Natural killer cell treated with Interleukin-12 subunit alpha and Interleukin-12 subunit beta and Interleukin-15 and Interleukin-18, amount 100 ng/mL, for 72 hours (primary cell): Measurements from ENCODE around the gene PLEKHS1. TPM values are rescaled to one million over a fixed set of nuclear protein-coding genes. Genes with fewer than 3 reads are reported as not detected.
A peak's percentile ranks its signal among the peaks of the same experiment; 100 is the strongest.
"Not testable (repeated sequence)": the region's sequence is repeated elsewhere in the genome, so short reads cannot be mapped to it uniquely, and the experiment has no call there.

Experiments used
- ATAC-seq, 2 donors: fragments of 150-1000 bp; cut with Tn5 transposase in 1 of 2; sonication (Bioruptor Pico), chemical (Tn5 transposase) in 1 of 2; 2 replicates each; pipeline ENCODE4 v1.10.0; 2021
- DNase-seq: peaks from one replicate; pipeline ENCODE4 v3.0.0; 2022; ENCODE audit warnings: low spot score
- H3K27ac Mint-ChIP-seq, 2 donors: 1 replicate in 1 of 2; 2 replicates in 1 of 2; pipeline ENCODE4 v1.8.0; 2022; ENCODE audit warnings: mixed read lengths in 2 of 2, mild to moderate bottlenecking in 1 of 2, moderate library complexity in 1 of 2
- H3K27me3 Mint-ChIP-seq, 2 donors: 1 replicate in 1 of 2; 2 replicates in 1 of 2; pipeline ENCODE4 v1.8.0; 2022; ENCODE audit warnings: mixed read lengths in 2 of 2
- H3K36me3 Mint-ChIP-seq: one replicate; pipeline ENCODE4 v1.8.0; 2022; ENCODE audit warnings: mixed read lengths
- H3K4me1 Mint-ChIP-seq, 2 donors: 1 replicate in 1 of 2; 2 replicates in 1 of 2; pipeline ENCODE4 v1.8.0; 2022; ENCODE audit warnings: low read depth in 2 of 2, mixed read lengths in 2 of 2, mild to moderate bottlenecking in 1 of 2
- H3K4me3 Mint-ChIP-seq: one replicate; pipeline ENCODE4 v1.8.0; 2022; ENCODE audit warnings: mixed read lengths
- H3K9me3 Mint-ChIP-seq: 2 replicates; pipeline ENCODE4 v1.8.0; 2022; ENCODE audit warnings: mixed read lengths
- total RNA-seq, 2 donors: library from RNA; stranded (reverse); gene quantifications; one replicate each; pipeline ENCODE4 v1.2.3, GENCODE V29; 2022

Gene PLEKHS1
- total RNA-seq, 2 donors from 2014 or later: 0.12 to 0.81 TPM

DNA sequence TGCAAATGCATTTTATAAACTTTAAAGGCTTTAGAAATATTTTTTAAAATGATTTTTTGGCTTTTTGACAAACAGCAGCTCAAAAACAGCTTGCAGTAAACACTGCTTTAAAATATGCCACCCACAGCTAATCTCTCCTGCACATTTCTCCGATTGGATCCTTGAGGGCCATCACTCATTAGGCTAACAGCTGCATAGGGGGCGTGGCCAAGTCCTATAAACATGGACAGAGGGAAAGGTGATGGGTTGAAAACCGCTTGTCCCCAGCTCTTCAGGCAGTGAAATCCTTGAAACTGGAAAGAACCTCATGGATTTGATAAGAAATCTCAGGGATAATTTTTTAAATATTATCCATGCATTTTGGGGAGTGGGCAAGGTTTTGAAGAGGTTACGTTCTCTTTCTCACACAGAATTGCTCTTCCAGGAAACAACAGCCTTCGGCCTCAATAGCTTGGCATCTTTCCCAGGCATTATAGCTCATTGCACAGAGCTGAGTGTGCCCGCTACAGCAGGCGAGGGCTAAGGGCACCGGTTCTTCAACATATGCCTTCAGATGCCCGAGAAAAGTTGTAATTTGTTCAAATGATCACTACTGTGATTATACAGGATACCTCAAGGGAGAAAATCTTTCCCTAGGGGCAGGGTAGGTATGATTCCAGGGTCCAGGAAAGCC, 1.7 kb downstream of the PLEKHS1 start:
- Mint-ChIP-seq H3K27ac (no peak overlapping the region), H3K36me3 (no peaks in the 10 kb centered on the region), H3K9me3 (no peaks in the 10 kb centered on the region), H3K4me1 (no peaks in the 10 kb centered on the region), H3K4me3 (no peak overlapping the region), H3K27me3 (peaks cover 6 to 11% of the 10 kb centered on the region in 2 donors)
- no peak for DNase-seq
- ATAC-seq: no peak

DNA sequence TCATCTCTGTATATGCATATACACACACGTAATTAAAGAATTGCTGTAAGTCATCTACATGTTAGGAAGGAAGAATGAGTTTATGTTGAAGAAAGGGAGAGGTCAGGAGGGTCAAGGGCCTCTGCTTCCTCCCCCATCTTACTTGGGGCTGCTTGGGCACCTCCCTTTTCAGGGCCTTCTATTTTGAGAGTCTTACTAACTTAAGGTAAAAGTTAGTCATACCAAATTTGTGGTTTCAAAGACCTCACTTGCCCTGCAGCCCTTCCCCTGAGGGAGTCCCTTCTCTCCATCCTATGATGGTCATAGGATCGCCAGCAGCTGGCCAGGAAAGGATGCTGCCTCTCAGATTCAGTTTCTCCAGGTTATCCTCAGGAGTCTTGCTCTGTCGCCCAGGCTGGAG, 2.6 kb downstream of the PLEKHS1 start:
- Mint-ChIP-seq H3K27me3 (peaks cover 6 to 11% of the 10 kb centered on the region in 2 donors), H3K9me3 (no peaks in the 10 kb centered on the region), H3K36me3 (no peaks in the 10 kb centered on the region), H3K4me3 (no peak overlapping the region), H3K4me1 (no peaks in the 10 kb centered on the region), H3K27ac (no peak overlapping the region)
- ATAC-seq (no peak), DNase-seq (no peak)

DNA sequence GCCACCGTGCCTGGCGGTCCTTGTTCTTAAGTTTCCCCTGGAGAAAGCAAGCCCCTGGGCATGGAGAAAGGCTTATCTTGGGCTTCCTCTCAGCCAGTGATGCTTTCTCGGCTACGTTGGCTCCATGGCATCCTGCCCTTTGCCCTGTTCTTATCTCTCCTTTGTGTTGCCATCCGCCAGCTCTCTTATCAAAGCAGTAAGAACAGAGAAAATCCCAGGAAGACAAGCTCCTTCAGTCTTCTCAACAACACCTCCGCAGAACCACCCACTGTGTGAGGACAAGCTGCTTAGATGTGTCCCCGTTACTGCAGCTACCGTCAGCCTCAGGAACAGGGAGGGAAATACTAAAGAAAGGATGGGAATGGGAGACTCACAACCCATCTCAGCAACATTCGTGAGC, 3.3 kb downstream of the PLEKHS1 start:
- H3K27ac Mint-ChIP-seq: no peak overlapping the region
- H3K36me3 Mint-ChIP-seq: no peaks in the 10 kb centered on the region
- peaks cover 6 to 11% of the 10 kb centered on the region in 2 donors for H3K27me3 Mint-ChIP-seq
- ATAC-seq (peak in 1 of 2 donors; percentile 11), DNase-seq (no peak)
- H3K4me3 Mint-ChIP-seq: no peak overlapping the region
- no peaks in the 10 kb centered on the region for H3K9me3 Mint-ChIP-seq
- H3K4me1 Mint-ChIP-seq: no peaks in the 10 kb centered on the region

DNA sequence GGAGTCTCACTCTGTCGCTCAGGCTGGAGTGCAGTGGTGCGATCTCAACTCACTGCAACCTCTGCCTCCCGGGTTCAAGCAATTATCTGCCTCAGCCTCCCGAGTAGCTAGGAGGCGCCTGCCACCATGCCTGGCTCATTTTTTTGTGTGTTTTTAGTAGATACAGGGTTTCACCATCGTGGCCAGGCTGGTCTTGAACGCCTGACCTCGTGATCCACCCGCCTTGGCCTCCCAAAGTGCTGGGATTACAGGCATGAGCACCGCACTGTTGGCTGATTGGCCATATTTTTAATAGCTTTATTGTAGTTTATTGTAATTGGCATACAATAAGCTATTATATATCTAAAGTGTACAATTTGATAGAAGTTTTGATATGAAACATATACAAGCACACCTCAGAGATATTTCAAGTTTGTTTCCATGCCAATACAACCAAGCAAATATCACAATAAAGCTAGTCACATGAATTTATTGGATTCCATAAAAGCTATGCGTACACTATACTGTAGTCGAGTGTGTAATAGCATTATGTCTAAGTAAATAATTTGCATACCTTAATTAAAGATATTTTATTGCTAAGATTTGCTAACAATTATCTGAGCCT, 5.6 kb downstream of the PLEKHS1 start:
- no peak for ATAC-seq
- H3K27me3 Mint-ChIP-seq: peaks cover 6 to 20% of the 10 kb centered on the region in 2 donors
- DNase-seq: no peak
- no peaks in the 10 kb centered on the region for H3K36me3 Mint-ChIP-seq
- no peaks in the 10 kb centered on the region for H3K9me3 Mint-ChIP-seq
- no peaks in the 10 kb centered on the region for H3K4me1 Mint-ChIP-seq
- no peak overlapping the region for H3K4me3 Mint-ChIP-seq
- H3K27ac Mint-ChIP-seq: no peak overlapping the region

DNA sequence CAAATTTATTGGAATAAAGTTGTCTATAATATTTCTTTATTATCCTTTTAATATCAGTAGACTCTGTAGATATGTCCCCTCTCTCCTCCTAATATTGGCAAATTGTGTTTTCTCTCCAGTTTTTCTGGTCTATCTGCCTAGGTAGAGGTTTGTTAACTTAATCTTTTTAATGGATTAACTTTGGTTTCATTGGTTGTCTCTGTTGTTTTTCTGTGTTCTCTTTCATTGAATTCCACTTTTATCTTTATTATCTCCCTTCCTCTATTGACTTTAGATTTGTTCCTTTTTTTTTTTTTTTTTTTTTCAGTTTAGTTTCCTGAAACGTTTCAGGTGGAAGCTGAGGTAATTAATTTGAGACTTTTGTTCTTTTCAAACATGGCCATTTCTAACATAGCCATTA, 10.6 kb downstream of the PLEKHS1 start:
- peaks cover 6% of the 10 kb centered on the region for H3K9me3 Mint-ChIP-seq
- DNase-seq: no peak
- ATAC-seq: no peak
- H3K4me1 Mint-ChIP-seq: no peaks in the 10 kb centered on the region
- no peak overlapping the region for H3K27ac Mint-ChIP-seq
- peaks cover 25 to 37% of the 10 kb centered on the region in 2 donors for H3K27me3 Mint-ChIP-seq
- H3K36me3 Mint-ChIP-seq: peaks cover 16% of the 10 kb centered on the region
- H3K4me3 Mint-ChIP-seq: no peak overlapping the region

DNA sequence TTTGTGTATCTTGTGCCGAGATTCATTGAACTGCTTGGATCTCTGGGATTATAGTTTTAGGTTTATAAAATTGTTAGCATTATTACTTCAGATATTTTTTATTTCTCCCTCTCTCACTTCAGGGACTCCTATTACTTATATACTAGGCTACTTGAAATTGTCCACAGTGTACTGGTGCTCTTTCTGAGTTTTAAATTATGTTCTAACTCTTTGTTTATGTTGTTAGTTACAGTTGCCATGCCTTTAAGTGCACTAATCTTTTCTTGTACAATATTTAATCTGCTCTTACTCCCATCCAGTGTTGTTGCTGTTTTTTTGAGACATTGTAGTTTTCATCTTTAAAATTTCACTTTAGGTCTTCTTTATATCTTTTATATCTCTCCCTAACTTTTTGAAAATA, 13.1 kb downstream of the PLEKHS1 start:
- Mint-ChIP-seq H3K4me1 (no peaks in the 10 kb centered on the region), H3K27ac (no peak overlapping the region), H3K4me3 (no peak overlapping the region), H3K27me3 (peaks cover 37 to 46% of the 10 kb centered on the region in 2 donors), H3K36me3 (peaks cover 16% of the 10 kb centered on the region), H3K9me3 (peaks cover 6% of the 10 kb centered on the region)
- DNase-seq (no peak), ATAC-seq (no peak)

DNA sequence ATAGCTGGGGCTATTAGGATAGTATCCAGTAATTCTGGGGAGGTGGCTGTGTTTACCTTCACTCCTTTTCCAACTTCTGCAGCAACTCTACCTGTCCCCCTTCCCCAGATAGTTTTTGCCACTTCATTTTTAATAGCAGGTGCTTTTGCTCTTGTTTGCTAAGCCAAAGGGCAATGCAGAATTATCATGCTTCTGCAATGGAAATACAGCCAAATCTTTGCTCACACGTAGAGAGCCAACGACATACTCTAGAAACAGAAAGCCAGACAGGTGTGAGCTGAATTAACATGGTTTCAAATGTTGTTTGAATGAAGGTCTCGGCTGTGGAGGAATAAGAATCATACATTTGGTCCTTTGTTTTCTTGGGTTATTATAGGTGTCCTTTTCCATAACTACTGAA, 14.4 kb downstream of the PLEKHS1 start:
- peaks cover 6% of the 10 kb centered on the region for H3K9me3 Mint-ChIP-seq
- no peak overlapping the region for H3K4me3 Mint-ChIP-seq
- H3K27ac Mint-ChIP-seq: no peak overlapping the region
- H3K4me1 Mint-ChIP-seq: no peaks in the 10 kb centered on the region
- DNase-seq: no peak
- ATAC-seq: no peak
- H3K27me3 Mint-ChIP-seq: peaks cover 45% of the 10 kb centered on the region in 2 donors
- peaks cover 16% of the 10 kb centered on the region for H3K36me3 Mint-ChIP-seq

DNA sequence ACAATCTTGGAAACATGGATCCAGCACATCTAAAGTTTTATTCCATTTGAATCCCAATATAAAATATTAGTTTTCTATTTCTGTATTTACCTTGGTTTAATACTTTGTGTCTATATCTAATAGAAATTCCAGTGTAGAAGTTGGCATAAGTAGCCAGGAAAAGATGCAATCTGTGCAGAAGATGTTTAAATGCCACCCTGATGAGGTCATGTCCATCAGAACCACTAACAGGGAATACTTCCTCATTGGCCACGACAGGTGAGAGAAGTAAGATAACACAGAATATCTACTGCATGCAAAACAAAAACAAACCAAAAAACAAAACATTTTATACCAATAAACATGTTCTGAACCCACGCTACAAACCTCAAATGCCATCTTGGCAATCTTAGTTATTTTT, 15.7 kb downstream of the PLEKHS1 start:
- no peak for DNase-seq
- H3K9me3 Mint-ChIP-seq: peaks cover 6% of the 10 kb centered on the region
- H3K36me3 Mint-ChIP-seq: peaks cover 16% of the 10 kb centered on the region
- no peaks in the 10 kb centered on the region for H3K4me1 Mint-ChIP-seq
- ATAC-seq: no peak
- peaks cover 45 to 48% of the 10 kb centered on the region in 2 donors for H3K27me3 Mint-ChIP-seq
- no peak overlapping the region for H3K4me3 Mint-ChIP-seq
- no peak overlapping the region for H3K27ac Mint-ChIP-seq

DNA sequence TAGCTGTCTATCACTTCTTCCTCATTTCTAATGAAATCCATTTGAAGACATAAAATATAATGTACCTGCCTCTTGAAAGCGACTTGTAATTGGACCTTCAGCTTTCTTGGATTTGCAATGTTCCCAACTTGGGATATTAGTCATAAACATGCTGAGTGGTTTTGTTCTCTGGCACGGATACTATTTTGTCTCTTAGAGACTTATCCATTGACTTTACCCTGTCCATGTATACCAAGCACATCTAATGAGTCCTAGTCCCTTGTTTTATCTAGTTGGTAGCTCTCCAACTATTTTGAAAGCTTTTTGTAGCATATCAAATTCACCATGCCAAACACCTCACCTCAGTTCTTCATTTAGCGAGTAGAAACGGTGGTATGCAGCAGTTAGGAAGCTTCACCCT, 18.9 kb downstream of the PLEKHS1 start:
- H3K4me1 Mint-ChIP-seq: no peaks in the 10 kb centered on the region
- peaks cover 25 to 34% of the 10 kb centered on the region in 2 donors for H3K27me3 Mint-ChIP-seq
- H3K9me3 Mint-ChIP-seq: no peaks in the 10 kb centered on the region
- no peak overlapping the region for H3K27ac Mint-ChIP-seq
- DNase-seq (no peak), ATAC-seq (no peak)
- H3K36me3 Mint-ChIP-seq: no peaks in the 10 kb centered on the region
- H3K4me3 Mint-ChIP-seq: no peak overlapping the region

DNA sequence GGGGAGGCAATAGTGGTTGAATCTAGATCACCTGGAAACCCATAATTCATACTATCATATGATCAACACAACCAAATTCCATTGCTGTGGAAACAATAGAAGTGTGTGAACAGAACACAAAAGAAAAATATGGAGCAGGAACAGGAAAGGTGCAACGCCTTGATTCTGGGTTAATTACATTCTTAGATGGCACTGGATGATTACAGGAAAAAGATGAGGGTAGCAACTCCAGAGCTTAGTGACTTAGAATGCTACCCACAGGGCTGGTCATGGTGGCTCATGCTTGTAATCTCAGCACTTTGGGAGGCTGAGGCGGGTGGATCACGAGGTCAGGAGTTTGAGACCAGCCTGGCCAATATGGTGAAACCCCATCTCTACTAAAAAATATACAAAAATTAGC, 19.6 kb downstream of the PLEKHS1 start:
- ATAC-seq, DNase-seq, H3K36me3 Mint-ChIP-seq, H3K9me3 Mint-ChIP-seq, H3K27ac Mint-ChIP-seq, H3K4me1 Mint-ChIP-seq, H3K4me3 Mint-ChIP-seq: not testable (repeated sequence)
- H3K27me3 Mint-ChIP-seq: peaks cover 25 to 33% of the 10 kb centered on the region in 2 donors

DNA sequence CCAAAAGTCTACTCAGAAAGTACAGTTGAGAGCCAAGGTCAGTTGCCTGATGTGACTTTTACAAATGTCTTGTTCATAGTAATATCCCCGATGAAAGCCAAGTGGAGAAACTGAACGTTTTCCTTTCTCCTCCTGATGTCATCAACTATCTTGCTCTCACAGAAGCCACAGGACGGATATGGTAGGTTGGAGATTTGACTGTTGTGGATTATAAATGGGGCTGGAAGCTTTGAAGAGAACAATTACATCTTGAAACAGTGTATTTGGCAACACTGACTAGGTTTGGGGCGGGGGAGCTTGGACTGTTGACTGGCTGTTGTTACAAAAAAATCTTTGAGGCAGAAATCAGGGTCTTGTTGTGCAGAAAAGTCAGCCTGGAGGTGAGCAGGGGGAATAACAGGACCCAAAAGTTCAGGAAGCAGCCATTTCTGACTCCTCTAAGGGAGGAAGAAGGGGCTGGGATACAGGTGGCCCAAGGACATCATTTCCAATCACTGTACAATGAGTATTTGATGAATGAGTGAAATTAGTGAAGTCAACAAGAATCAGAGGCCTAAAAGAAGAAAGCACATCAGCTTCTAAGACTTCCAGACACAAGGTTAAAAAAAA, 24.3 kb downstream of the PLEKHS1 start:
- H3K9me3 Mint-ChIP-seq: no peaks in the 10 kb centered on the region
- H3K27ac Mint-ChIP-seq: no peak overlapping the region
- H3K36me3 Mint-ChIP-seq: no peaks in the 10 kb centered on the region
- H3K27me3 Mint-ChIP-seq: peaks cover 0 to 15% of the 10 kb centered on the region in 2 donors
- ATAC-seq (no peak), DNase-seq (no peak)
- H3K4me3 Mint-ChIP-seq: no peak overlapping the region
- H3K4me1 Mint-ChIP-seq: no peaks in the 10 kb centered on the region

DNA sequence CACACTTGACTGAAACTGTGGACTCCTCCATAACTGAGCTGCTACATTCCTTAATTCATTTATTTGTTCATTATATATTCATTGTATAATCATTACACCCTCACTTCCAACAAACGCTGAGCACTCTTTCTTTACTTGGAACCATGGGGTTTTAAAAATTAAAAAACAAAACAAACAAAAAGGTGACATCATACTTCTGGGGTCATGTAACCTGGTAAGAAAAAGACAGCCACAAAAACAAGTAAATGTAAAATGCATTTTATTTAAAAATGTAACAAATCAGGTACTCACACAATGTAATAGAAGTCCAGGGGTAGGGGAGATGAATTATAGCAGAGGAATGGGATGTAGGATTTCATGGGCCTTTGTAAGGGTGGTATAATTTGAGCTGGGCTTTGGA, 25.1 kb downstream of the PLEKHS1 start:
- H3K27me3 Mint-ChIP-seq: peaks cover 0 to 13% of the 10 kb centered on the region in 2 donors
- DNase-seq: no peak
- no peaks in the 10 kb centered on the region for H3K36me3 Mint-ChIP-seq
- ATAC-seq: no peak
- no peaks in the 10 kb centered on the region for H3K9me3 Mint-ChIP-seq
- no peak overlapping the region for H3K27ac Mint-ChIP-seq
- H3K4me1 Mint-ChIP-seq: no peaks in the 10 kb centered on the region
- H3K4me3 Mint-ChIP-seq: no peak overlapping the region

DNA sequence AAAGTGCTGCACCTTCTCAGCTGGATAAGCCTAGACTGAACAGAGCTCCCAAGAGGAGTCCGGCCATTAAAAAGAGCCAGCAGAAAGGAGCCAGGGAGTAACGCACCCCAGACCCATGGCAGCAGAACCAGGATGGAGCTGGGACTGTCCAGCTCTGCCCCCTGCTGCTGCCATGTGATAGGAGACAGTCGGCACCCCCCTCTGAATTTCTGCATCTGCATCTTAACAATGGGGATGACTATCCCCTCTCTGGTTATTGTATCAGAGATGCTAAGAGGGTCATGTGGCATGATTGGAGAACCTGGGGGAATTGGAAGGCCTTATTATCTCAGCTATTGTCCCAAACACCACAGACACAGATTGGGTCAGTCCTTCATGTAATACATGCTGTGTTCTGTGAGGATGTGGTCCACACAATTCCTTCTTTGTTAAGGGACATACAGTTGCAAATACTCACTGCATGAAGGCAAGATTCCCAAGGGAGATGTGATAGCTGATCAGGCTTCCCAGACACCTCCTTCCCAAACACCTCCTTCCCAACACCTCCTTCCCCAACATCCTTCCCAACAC, 29.3 kb downstream of the PLEKHS1 start:
- H3K36me3 Mint-ChIP-seq: no peaks in the 10 kb centered on the region
- ATAC-seq (no peak), DNase-seq (no peak)
- no peaks in the 10 kb centered on the region for H3K4me1 Mint-ChIP-seq
- H3K9me3 Mint-ChIP-seq: no peaks in the 10 kb centered on the region
- H3K27me3 Mint-ChIP-seq: peaks cover 0 to 7% of the 10 kb centered on the region in 2 donors
- no peak overlapping the region for H3K4me3 Mint-ChIP-seq
- no peak overlapping the region for H3K27ac Mint-ChIP-seq

DNA sequence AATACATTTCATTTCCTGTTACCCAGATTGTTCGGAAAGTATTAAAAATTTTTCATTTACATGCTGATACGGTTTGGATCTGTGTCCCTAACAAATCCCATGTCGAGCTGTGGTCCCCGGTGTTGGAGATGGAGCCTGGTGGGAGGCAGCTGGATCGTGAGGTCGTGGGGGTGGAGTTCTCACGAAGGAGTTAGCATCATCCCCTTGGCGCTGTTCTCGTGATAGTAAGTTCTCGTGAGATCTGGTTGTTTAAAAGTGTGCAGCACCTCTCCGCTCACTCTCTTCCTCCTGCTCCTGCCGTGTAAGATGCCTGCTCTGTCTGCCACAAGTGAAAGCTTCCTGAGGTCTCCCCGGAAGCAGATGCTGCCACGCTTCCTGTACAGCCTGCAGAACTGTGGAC, 30.9 kb downstream of the PLEKHS1 start:
- Mint-ChIP-seq H3K4me3 (no peak overlapping the region), H3K27me3 (peaks cover 0 to 5% of the 10 kb centered on the region in 2 donors), H3K9me3 (no peaks in the 10 kb centered on the region), H3K27ac (no peak overlapping the region), H3K4me1 (no peaks in the 10 kb centered on the region), H3K36me3 (no peaks in the 10 kb centered on the region)
- no peak for DNase-seq
- ATAC-seq: no peak
